Gastrocnemius medialis (tissue), 4 donors: ENCODE results near the gene NTM.

Source experiments
- CTCF ChIP-seq, 5 experiments: fragments of 450-650 bp in 3 of 5; fragments of 200-600 bp in 2 of 5; sonication (generic) in 2 of 5; IDR thresholded peaks in 4 of 5; conservative IDR thresholded peaks in 1 of 5; 1 replicate in 4 of 5; 2 replicates in 1 of 5; pipeline ENCODE4 v1.5.1; 2016 to 2019; ENCODE audit warnings: antibody characterized with exemption in 5 of 5, mild to moderate bottlenecking in 3 of 5, moderate library complexity in 3 of 5
- POLR2A ChIP-seq, 2 donors: fragments of 450-650 bp; IDR thresholded peaks; one replicate each; pipeline ENCODE4 v1.6.1; 2017; ENCODE audit warnings: antibody characterized with exemption in 2 of 2, mild to moderate bottlenecking in 2 of 2, moderate library complexity in 2 of 2

- TF ChIP-seq CTCF (IDR thresholded peaks at IDR 0.05 in 4 of 5, conservative IDR thresholded peaks at IDR 0.05 in 1 of 5) = no peak
- no peak for TF ChIP-seq POLR2A (IDR thresholded peaks at IDR 0.05)
Measured at GRCh38 chr11:132307309-132308020, 937.0 kb downstream of the NTM start.
